ENCODE data around the gene MLN.

DNA sequence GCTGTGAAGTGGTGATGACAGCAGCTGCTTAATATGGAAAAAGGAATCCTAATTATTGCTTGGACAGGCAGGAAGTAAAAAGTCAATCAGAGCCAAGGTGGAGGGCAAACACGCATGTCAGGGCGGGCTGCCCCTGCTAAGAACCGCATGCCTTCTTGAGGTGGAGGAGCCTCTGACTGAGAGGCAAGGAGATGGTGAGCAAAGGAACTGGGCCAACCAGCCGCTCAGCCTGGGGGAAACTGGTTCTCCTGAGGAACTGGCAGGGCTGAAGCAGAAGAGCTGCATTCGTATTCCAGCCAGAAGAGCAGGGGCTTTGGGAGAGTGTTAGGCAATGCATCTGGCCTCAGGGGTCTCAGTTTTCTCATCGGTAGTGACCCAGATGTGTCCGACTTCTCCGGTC, 13.1 kb upstream of the MLN start:
- TF ChIP-seq, protein P1, sequence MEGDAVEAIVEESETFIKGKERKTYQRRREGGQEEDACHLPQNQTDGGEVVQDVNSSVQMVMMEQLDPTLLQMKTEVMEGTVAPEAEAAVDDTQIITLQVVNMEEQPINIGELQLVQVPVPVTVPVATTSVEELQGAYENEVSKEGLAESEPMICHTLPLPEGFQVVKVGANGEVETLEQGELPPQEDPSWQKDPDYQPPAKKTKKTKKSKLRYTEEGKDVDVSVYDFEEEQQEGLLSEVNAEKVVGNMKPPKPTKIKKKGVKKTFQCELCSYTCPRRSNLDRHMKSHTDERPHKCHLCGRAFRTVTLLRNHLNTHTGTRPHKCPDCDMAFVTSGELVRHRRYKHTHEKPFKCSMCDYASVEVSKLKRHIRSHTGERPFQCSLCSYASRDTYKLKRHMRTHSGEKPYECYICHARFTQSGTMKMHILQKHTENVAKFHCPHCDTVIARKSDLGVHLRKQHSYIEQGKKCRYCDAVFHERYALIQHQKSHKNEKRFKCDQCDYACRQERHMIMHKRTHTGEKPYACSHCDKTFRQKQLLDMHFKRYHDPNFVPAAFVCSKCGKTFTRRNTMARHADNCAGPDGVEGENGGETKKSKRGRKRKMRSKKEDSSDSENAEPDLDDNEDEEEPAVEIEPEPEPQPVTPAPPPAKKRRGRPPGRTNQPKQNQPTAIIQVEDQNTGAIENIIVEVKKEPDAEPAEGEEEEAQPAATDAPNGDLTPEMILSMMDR (IDR thresholded peaks at IDR 0.05) = no peak
- TF ChIP-seq POLR2A (IDR thresholded peaks at IDR 0.05) = no peak

Measured in thyroid gland (tissue), 4 donors.